ENCODE measurements around the gene SH3BP1.
A peak's percentile ranks its signal among the peaks of the same experiment; 100 is the strongest.
"Not testable (repeated sequence)": the region's sequence is repeated elsewhere in the genome, so short reads cannot be mapped to it uniquely, and the experiment has no call there.

Gene SH3BP1

GRCh38 chr22:37647317-37647716, 7.8 kb downstream of the SH3BP1 start:
- H3K4me3 ChIP-seq (ENCODE audit: low read depth, low read length): no peak overlapping the region
- no peak for TF ChIP-seq CTCF (IDR thresholded peaks at IDR 0.05; ENCODE audit: low read depth, low read length)

DNA sequence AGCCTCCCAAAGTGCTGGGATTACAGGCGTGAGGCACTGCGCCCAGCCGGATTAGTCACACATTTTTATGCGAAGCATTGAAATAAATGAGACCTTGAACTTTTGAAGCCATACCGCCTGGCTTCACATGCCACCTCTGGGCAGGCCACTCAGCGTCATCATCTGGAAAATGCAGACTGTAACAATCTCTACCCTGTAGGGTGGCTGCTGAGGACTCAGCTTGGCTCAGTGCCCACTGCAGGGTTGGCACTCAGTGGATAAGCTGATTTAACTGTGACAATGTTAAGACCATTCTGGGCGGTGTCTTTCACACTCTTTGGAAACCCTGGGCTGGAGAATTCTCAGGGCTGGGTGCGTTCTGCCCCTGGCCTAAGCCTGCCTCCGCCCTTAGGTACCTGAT, 8.5 kb downstream of the SH3BP1 start:
- no peak for TF ChIP-seq CTCF (IDR thresholded peaks at IDR 0.05; ENCODE audit: low read depth, low read length)
- no peak overlapping the region for H3K4me3 ChIP-seq (ENCODE audit: low read depth, low read length)

DNA sequence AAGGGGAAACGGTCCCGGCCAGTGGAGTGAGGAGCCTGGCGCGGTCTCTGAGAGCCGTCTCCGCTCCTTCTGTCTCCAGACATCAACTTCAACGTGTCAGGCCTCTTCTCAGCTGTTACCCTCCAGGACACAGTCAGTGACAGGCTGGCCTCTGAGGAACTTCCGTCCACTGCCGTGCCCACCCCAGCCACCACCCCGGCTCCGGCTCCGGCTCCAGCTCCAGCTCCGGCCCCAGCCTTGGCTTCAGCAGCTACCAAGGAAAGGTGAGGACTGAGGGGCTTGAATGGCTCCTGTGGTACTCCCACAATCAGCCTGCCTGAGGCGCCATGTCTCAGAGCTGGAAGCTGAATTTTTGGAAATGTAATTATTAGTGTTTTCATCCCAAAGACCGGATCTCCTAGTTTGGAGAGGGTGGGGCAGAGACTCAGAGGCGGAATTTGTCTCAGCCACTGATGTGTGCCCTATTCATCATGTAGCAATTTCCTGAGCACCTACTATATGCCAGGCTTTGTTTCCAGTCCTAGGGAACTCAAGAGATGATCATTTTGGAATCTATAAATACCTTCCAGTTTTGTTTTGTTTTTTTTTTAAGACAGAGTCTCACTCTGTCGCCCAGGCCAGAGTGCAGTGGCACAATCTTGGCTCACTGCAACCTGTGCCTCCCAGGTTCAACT, 11.1 kb downstream of the SH3BP1 start:
- TF ChIP-seq CTCF (IDR thresholded peaks at IDR 0.05; ENCODE audit: low read depth, low read length): no peak
- H3K4me3 ChIP-seq (ENCODE audit: low read depth, low read length): no peak overlapping the region

GRCh38 chr22:37654563-37655251, 15.2 kb downstream of the SH3BP1 start:
- no peak overlapping the region for H3K4me3 ChIP-seq (ENCODE audit: low read depth, low read length)
- TF ChIP-seq CTCF (IDR thresholded peaks at IDR 0.05; ENCODE audit: low read depth, low read length): no peak

DNA sequence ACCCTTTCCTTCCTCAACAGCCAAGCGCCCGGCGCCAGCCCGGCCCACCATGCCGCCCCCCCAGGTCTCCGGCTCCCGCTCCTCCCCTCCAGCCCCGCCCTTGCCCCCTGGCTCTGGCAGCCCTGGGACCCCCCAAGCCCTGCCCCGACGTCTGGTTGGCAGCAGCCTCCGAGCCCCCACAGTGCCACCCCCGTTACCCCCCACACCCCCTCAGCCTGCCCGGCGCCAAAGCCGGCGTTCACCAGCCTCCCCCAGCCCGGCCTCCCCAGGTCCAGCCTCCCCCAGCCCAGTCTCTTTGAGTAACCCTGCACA, 15.7 kb downstream of the SH3BP1 start:
- H3K4me3 ChIP-seq (ENCODE audit: low read depth, low read length): no peak overlapping the region
- no peak for TF ChIP-seq CTCF (IDR thresholded peaks at IDR 0.05; ENCODE audit: low read depth, low read length)

GRCh38 chr22:37656583-37656982, 17.1 kb downstream of the SH3BP1 start:
- not testable (repeated sequence) for H3K4me3 ChIP-seq (ENCODE audit: low read depth, low read length)

- no peak for TF ChIP-seq CTCF (IDR thresholded peaks at IDR 0.05; ENCODE audit: low read depth, low read length)
- H3K4me3 ChIP-seq (ENCODE audit: low read depth, low read length): peak overlapping the region; percentile 61
Observed at GRCh38 chr22:37657590-37658132, 18.2 kb downstream of the SH3BP1 start.

Measured in WI38 (cell line).